HG03095 (cell line): ENCODE measurements around the gene PCYT2.

Experiments
- ATAC-seq: cut with Tn5 transposase; IDR thresholded peaks from one replicate; pipeline ENCODE4 v1.9.1; 2021; ENCODE audit warnings: moderate library complexity; ENCODE audit not compliant: unreplicated experiment

PCYT2 gene

GRCh38 chr17:81944858-81945257 lies 33.7 kb upstream of the PCYT2 start:
- no peak for ATAC-seq

GRCh38 chr17:81942167-81942553 lies 31.0 kb upstream of the PCYT2 start:
- ATAC-seq: no peak

- no peak for ATAC-seq
Measured at GRCh38 chr17:81941484-81942166, 30.4 kb upstream of the PCYT2 start.

GRCh38 chr17:81940538-81941483 lies 29.6 kb upstream of the PCYT2 start:
- ATAC-seq: no peak

GRCh38 chr17:81939881-81940385 lies 28.7 kb upstream of the PCYT2 start:
- ATAC-seq: no peak

- no peak for ATAC-seq
Measured at GRCh38 chr17:81939218-81939617, 28.0 kb upstream of the PCYT2 start.

- no peak for ATAC-seq
Measured at GRCh38 chr17:81935709-81936084, 24.5 kb upstream of the PCYT2 start.

GRCh38 chr17:81934850-81935708 lies 23.9 kb upstream of the PCYT2 start:
- no peak for ATAC-seq

- ATAC-seq: no peak
Measured at GRCh38 chr17:81934098-81934757, 23.0 kb upstream of the PCYT2 start.

GRCh38 chr17:81933178-81933699 lies 22.0 kb upstream of the PCYT2 start:
- ATAC-seq: no peak

- ATAC-seq: no peak
Measured at GRCh38 chr17:81932333-81932983, 21.3 kb upstream of the PCYT2 start.

GRCh38 chr17:81931557-81932332 lies 20.5 kb upstream of the PCYT2 start:
- no peak for ATAC-seq

GRCh38 chr17:81931189-81931556 lies 20.0 kb upstream of the PCYT2 start:
- ATAC-seq: no peak

- ATAC-seq: no peak
Measured at GRCh38 chr17:81930142-81931125, 19.2 kb upstream of the PCYT2 start.

- no peak for ATAC-seq
Measured at GRCh38 chr17:81929253-81930141, 18.3 kb upstream of the PCYT2 start.

GRCh38 chr17:81928544-81929252 lies 17.5 kb upstream of the PCYT2 start:
- no peak for ATAC-seq
